ENCODE data around the gene HTR7. TPM values are rescaled to one million over a fixed set of nuclear protein-coding genes. Genes with fewer than 3 reads are reported as not detected.

HTR7 gene
- total RNA-seq, 2 donors from 2014 or later, result 5.4 to 9.9 TPM

DNA sequence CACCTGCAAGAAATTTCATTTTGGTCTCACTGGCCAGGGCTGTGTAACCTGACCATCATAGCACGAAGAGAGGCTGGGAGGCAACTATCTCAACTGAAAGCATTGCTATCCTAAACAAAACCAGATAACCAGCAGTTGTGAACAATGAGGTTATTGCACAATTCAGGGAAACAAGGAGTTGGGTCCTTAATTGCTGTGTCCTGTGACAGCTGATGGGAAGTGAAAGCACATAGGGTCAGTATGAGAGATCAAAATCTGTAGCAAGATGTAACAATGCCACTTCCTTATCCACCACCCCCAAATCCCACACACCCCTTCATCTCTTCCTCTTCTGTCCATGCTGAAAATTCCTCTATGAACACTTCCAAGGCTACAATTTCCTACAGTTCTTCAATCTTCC, 80.2 kb downstream of the HTR7 start:
- no peak for TF ChIP-seq CTCF (IDR thresholded peaks at IDR 0.05)
- ATAC-seq (ENCODE audit: insufficient number of reproducible peaks, low FRiP score, low read depth), result no peak
- Histone ChIP-seq H3K27me3 (replicated peaks; ENCODE audit: insufficient read depth) (no peaks in the 10 kb centered on the region), H3K4me3 (no peak overlapping the region), H3K9me3 (no peaks in the 10 kb centered on the region), H3K4me1 (ENCODE audit: control insufficient read depth in 1 of 2, low read depth in 2 of 2) (no peaks in the 10 kb centered on the region), H3K27ac (no peak overlapping the region), H3K36me3 (no peaks in the 10 kb centered on the region)
- no peak for DNase-seq (ENCODE audit: low spot score)

GRCh38 chr10:90775351-90776028, 82.3 kb downstream of the HTR7 start:
- ATAC-seq (ENCODE audit: insufficient number of reproducible peaks, low FRiP score, low read depth), result peak; percentile 33
- Histone ChIP-seq H3K27ac (no peak overlapping the region), H3K9me3 (no peaks in the 10 kb centered on the region), H3K4me3 (no peak overlapping the region), H3K36me3 (no peaks in the 10 kb centered on the region), H3K27me3 (replicated peaks; ENCODE audit: insufficient read depth) (no peaks in the 10 kb centered on the region), H3K4me1 (ENCODE audit: control insufficient read depth in 1 of 2, low read depth in 2 of 2) (no peaks in the 10 kb centered on the region)
- DNase-seq (ENCODE audit: low spot score), result no peak
- TF ChIP-seq CTCF (IDR thresholded peaks at IDR 0.05), result no peak

DNA sequence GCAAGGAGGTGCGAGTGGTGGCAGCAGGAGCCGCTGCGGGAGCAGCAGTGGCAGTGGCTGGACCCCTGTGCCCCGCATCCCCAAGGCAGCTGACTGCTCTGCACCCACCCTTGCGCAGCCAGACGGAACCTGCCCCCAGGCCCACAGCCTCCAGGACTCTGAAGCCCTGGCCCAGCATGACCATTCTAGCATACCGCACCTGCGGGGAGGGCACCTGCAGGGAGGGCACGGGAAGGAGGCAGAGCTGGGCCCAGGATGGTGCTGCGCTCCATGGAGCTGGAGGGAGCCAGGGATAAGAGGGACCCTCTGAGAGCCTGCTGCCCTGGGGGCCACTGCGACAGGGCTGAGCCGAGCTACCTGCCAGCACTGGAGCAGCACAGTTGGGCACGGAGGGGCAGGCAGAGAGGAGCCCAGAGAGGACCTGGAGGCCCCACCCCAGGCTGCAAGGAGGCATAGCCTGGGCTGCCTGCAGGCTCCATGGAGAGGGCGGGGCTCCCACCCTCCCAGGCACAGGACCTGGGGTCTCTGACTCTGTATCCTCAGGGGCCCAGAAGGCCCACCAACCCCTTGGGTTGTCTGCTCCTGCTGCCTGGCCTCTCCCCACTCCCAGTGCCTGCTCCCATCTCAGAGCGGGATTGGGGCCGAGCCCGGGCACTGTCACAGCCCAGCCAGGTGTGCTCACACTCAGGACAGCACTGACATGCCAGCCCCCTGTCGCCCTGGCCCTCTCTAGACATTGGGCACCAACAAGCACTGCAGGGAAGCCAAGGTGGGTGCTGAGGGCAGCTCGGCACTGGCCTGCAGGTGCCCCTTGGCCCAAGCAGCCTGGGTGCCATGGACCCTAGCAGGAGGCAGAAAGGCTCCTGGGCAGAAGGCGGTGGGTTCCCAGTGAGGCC, 87.6 kb downstream of the HTR7 start:
- H3K36me3 ChIP-seq, result no peaks in the 10 kb centered on the region
- TF ChIP-seq CTCF (IDR thresholded peaks at IDR 0.05), result no peak
- no peak overlapping the region for H3K27ac ChIP-seq
- no peaks in the 10 kb centered on the region for H3K27me3 ChIP-seq (replicated peaks; ENCODE audit: insufficient read depth)
- no peaks in the 10 kb centered on the region for H3K9me3 ChIP-seq
- no peak for DNase-seq (ENCODE audit: low spot score)
- H3K4me1 ChIP-seq (ENCODE audit: control insufficient read depth in 1 of 2, low read depth in 2 of 2), result no peaks in the 10 kb centered on the region
- ATAC-seq (ENCODE audit: insufficient number of reproducible peaks, low FRiP score, low read depth), result no peak
- no peak overlapping the region for H3K4me3 ChIP-seq

GRCh38 chr10:90751107-90751997, 106.5 kb downstream of the HTR7 start:
- Histone ChIP-seq H3K4me3 (no peak overlapping the region), H3K36me3 (no peaks in the 10 kb centered on the region), H3K27ac (no peak overlapping the region), H3K4me1 (ENCODE audit: control insufficient read depth in 1 of 2, low read depth in 2 of 2) (peaks cover 0 to 3% of the 10 kb centered on the region in 2 donors), H3K27me3 (replicated peaks; ENCODE audit: insufficient read depth) (no peaks in the 10 kb centered on the region), H3K9me3 (no peaks in the 10 kb centered on the region)
- DNase-seq (ENCODE audit: low spot score) (no peak), ATAC-seq (ENCODE audit: insufficient number of reproducible peaks, low FRiP score, low read depth) (no peak)
- TF ChIP-seq CTCF (IDR thresholded peaks at IDR 0.05), result peak; percentile 70
